ENCODE measurements around the gene PNMA8A. TPM values are rescaled to one million over a fixed set of nuclear protein-coding genes. Genes with fewer than 3 reads are reported as not detected.

Gene PNMA8A
- total RNA-seq, 4 donors from 2014 or later = 0.20 to 0.68 (median 0.64) TPM; not detected in 1

GRCh38 chr19:46478356-46478986, 7.1 kb upstream of the PNMA8A start:
- Histone ChIP-seq H3K36me3 (no peaks in the 10 kb centered on the region), H3K4me1 (peaks cover 0 to 12% (median 0%) of the 10 kb centered on the region in 4 donors), H3K9me3 (no peaks in the 10 kb centered on the region), H3K4me3 (no peak overlapping the region), H3K27me3 (peaks cover 55% of the 10 kb centered on the region), H3K27ac (no peak overlapping the region)
- no peak for DNase-seq
- no peak for TF ChIP-seq POLR2AphosphoS5 (IDR thresholded peaks at IDR 0.05)
- TF ChIP-seq POLR2A (IDR thresholded peaks at IDR 0.05) = no peak
- TF ChIP-seq, protein P1, sequence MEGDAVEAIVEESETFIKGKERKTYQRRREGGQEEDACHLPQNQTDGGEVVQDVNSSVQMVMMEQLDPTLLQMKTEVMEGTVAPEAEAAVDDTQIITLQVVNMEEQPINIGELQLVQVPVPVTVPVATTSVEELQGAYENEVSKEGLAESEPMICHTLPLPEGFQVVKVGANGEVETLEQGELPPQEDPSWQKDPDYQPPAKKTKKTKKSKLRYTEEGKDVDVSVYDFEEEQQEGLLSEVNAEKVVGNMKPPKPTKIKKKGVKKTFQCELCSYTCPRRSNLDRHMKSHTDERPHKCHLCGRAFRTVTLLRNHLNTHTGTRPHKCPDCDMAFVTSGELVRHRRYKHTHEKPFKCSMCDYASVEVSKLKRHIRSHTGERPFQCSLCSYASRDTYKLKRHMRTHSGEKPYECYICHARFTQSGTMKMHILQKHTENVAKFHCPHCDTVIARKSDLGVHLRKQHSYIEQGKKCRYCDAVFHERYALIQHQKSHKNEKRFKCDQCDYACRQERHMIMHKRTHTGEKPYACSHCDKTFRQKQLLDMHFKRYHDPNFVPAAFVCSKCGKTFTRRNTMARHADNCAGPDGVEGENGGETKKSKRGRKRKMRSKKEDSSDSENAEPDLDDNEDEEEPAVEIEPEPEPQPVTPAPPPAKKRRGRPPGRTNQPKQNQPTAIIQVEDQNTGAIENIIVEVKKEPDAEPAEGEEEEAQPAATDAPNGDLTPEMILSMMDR (IDR thresholded peaks at IDR 0.05) = no peak
- no peak for TF ChIP-seq EP300 (IDR thresholded peaks at IDR 0.05; ENCODE audit: low read depth)
- intact Hi-C loops (cut with DNase I; ENCODE audit: low total_unique reads) (no loop called here), in situ Hi-C loops (cut with MboI; ENCODE audit: low pct_ligation_motif_present in 1 of 4, low pct_unique_long_range_greater_than_20kb in 1 of 4, low sequenced_read_pairs in 3 of 4) (loop anchor here in 1 of 4 donors (25.0 kb wide), 1 partner anchor 191 kb away; the partner anchor contains the start of gene HIF3A)
- WGBS, 2 donors (ENCODE audit: low coverage in 1 of 2) = 66% methylated on average over 4 of the region's 4 CpGs; no CpG with 5 or more reads in 1 of the 2 donors

DNA sequence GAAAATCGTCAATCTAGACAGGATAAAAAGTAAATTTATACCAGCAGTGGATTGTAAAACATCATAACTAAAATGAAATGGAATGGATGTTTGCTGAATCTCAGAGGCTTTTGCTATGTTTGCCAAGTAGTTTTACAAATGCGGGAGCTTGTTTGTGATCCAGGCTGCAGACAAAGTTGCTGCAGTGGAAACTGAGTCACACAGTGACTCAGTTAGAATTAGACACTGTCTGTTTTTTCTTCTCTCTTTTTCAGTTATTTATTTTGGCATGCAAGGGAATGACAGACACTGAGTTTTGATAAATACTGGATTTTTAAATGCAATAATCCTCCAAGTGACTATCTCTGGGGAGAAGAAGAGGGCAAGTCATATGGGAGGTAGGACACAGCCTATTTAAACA, 4.6 kb upstream of the PNMA8A start:
- no peak overlapping the region for H3K4me3 ChIP-seq
- no peak for DNase-seq
- 42 to 49% methylated on average over 2 of the region's 2 CpGs for WGBS, 2 donors (ENCODE audit: low coverage in 1 of 2)
- no peak overlapping the region for H3K27ac ChIP-seq
- H3K4me1 ChIP-seq = peaks cover 3 to 12% (median 8%) of the 10 kb centered on the region in 4 donors
- H3K9me3 ChIP-seq = no peaks in the 10 kb centered on the region
- H3K36me3 ChIP-seq = no peaks in the 10 kb centered on the region
- H3K27me3 ChIP-seq = peaks cover 62% of the 10 kb centered on the region
- no peak for TF ChIP-seq EP300 (IDR thresholded peaks at IDR 0.05; ENCODE audit: low read depth)
- intact Hi-C loops (cut with DNase I; ENCODE audit: low total_unique reads) (no loop called here), in situ Hi-C loops (cut with MboI; ENCODE audit: low pct_ligation_motif_present in 1 of 4, low pct_unique_long_range_greater_than_20kb in 1 of 4, low sequenced_read_pairs in 3 of 4) (loop anchor here in 1 of 4 donors (25.0 kb wide), 1 partner anchor 189 kb away; the partner anchor contains the start of gene HIF3A)

GRCh38 chr19:46474211-46474610, 2.8 kb upstream of the PNMA8A start:
- Histone ChIP-seq H3K27me3 (peaks cover 58% of the 10 kb centered on the region), H3K27ac (no peak overlapping the region)

DNA sequence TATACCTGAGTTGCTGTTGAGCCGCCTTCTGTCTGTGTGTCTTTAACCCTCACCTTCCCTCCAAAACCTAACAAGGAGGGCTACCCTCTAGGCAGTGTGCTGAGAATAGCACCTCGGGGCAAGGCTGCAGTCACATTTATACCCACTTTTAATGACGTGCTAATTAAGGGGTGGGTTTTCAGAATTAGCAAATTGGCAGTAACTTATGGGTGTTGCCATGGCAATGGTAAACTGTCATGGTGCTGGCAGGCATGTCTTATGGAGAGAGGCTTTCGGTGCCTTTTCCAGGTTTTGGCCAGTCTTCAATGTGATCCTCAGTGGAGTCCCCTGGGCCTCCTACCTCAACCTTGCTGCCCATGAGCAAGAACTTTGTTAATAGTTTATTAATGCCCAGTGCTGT, 1.2 kb upstream of the PNMA8A start:
- Histone ChIP-seq H3K36me3 (no peaks in the 10 kb centered on the region), H3K27ac (no peak overlapping the region), H3K4me1 (peaks cover 3 to 11% (median 7%) of the 10 kb centered on the region in 4 donors), H3K27me3 (peaks cover 54% of the 10 kb centered on the region), H3K9me3 (no peaks in the 10 kb centered on the region), H3K4me3 (no peak overlapping the region)
- 85% methylated on average over 4 of the region's 4 CpGs; no CpG with 5 or more reads in 1 of the 2 donors for WGBS, 2 donors (ENCODE audit: low coverage in 1 of 2)
- no peak for DNase-seq
- in situ Hi-C loops (cut with MboI; ENCODE audit: low pct_ligation_motif_present in 1 of 4, low pct_unique_long_range_greater_than_20kb in 1 of 4, low sequenced_read_pairs in 3 of 4) (no loop called here), intact Hi-C loops (cut with DNase I; ENCODE audit: low total_unique reads) (no loop called here)
- TF ChIP-seq EP300 (IDR thresholded peaks at IDR 0.05; ENCODE audit: low read depth) (no peak), POLR2AphosphoS5 (IDR thresholded peaks at IDR 0.05) (no peak), POLR2A (IDR thresholded peaks at IDR 0.05) (no peak)
- TF ChIP-seq, protein P1 (IDR thresholded peaks at IDR 0.05) = no peak

More at GRCh38 chr19:46474211-46474610, 2.8 kb upstream of the PNMA8A start:
- no peaks in the 10 kb centered on the region for H3K36me3 ChIP-seq
- TF ChIP-seq POLR2AphosphoS5 (IDR thresholded peaks at IDR 0.05) (no peak), POLR2A (IDR thresholded peaks at IDR 0.05) (no peak), EP300 (IDR thresholded peaks at IDR 0.05; ENCODE audit: low read depth) (no peak)
- DNase-seq = no peak
- in situ Hi-C loops (cut with MboI; ENCODE audit: low pct_ligation_motif_present in 1 of 4, low pct_unique_long_range_greater_than_20kb in 1 of 4, low sequenced_read_pairs in 3 of 4) = no loop called here
- intact Hi-C loops (cut with DNase I; ENCODE audit: low total_unique reads) = no loop called here
- WGBS, 2 donors (ENCODE audit: low coverage in 1 of 2) = 40 to 77% methylated on average over 1 to 8 of the region's 8 CpGs
- H3K4me3 ChIP-seq = no peak overlapping the region
- H3K4me1 ChIP-seq = peaks cover 3 to 11% (median 7%) of the 10 kb centered on the region in 4 donors
- no peaks in the 10 kb centered on the region for H3K9me3 ChIP-seq

- intact Hi-C loops (cut with DNase I; ENCODE audit: low total_unique reads) = no loop called here
- Histone ChIP-seq H3K4me1 (peaks cover 3 to 11% (median 7%) of the 10 kb centered on the region in 4 donors), H3K4me3 (peak overlapping the region in 3 of 4 donors; percentile 14 to 41 (median 31)), H3K36me3 (no peaks in the 10 kb centered on the region), H3K27ac (peak overlapping the region in 3 of 4 donors; percentile 56 to 67 (median 65)), H3K9me3 (no peaks in the 10 kb centered on the region), H3K27me3 (peaks cover 51% of the 10 kb centered on the region)
- in situ Hi-C loops (cut with MboI; ENCODE audit: low pct_ligation_motif_present in 1 of 4, low pct_unique_long_range_greater_than_20kb in 1 of 4, low sequenced_read_pairs in 3 of 4) = no loop called here
- TF ChIP-seq EP300 (IDR thresholded peaks at IDR 0.05; ENCODE audit: low read depth) (no peak), POLR2AphosphoS5 (IDR thresholded peaks at IDR 0.05) (no peak), POLR2A (IDR thresholded peaks at IDR 0.05) (no peak)
- TF ChIP-seq, protein P1 (IDR thresholded peaks at IDR 0.05) = no peak
- WGBS, 2 donors (ENCODE audit: low coverage in 1 of 2) = 57% methylated on average over 11 of the region's 11 CpGs; no CpG with 5 or more reads in 1 of the 2 donors
- DNase-seq = no peak
These were observed 614 bp upstream of the PNMA8A start for GRCh38 chr19:46471811-46472543.

Measured in transverse colon (tissue), 4 donors.